Muscle of arm (tissue), 12 donors: Measurements from ENCODE around the gene CTNNBIP1. TPM values are rescaled to one million over a fixed set of nuclear protein-coding genes. Genes with fewer than 3 reads are reported as not detected.
A peak's percentile ranks its signal among the peaks of the same experiment; 100 is the strongest.

Source experiments
- DNase-seq: peaks from one replicate; pipeline ENCODE4 v3.0.0-alpha.2; 2013
- polyA plus RNA-seq, 12 donors: library from polyadenylated mRNA; unstranded; fragments of 120-200 nt; gene quantifications; one replicate each; pipeline ENCODE4 v1.2.1, GENCODE V29; 2013; ENCODE audit not compliant: insufficient read length in 12 of 12

CTNNBIP1 gene
- polyA plus RNA-seq, 12 donors: 48.0 to 601 (median 60.2) TPM

- no peak for DNase-seq
Measured at GRCh38 chr1:9882945-9883303, 27.1 kb downstream of the CTNNBIP1 start.

- DNase-seq: no peak
Measured at GRCh38 chr1:9882296-9882944, 27.6 kb downstream of the CTNNBIP1 start.

GRCh38 chr1:9881838-9882249 lies 28.2 kb downstream of the CTNNBIP1 start:
- DNase-seq: no peak

- DNase-seq: no peak
Measured at GRCh38 chr1:9878404-9878803, 31.7 kb downstream of the CTNNBIP1 start.

GRCh38 chr1:9877962-9878361 lies 32.1 kb downstream of the CTNNBIP1 start:
- no peak for DNase-seq

GRCh38 chr1:9875636-9876000 lies 34.5 kb downstream of the CTNNBIP1 start:
- no peak for DNase-seq

- peak; percentile 79 for DNase-seq
Measured at GRCh38 chr1:9874959-9875635, 35.0 kb downstream of the CTNNBIP1 start.

- DNase-seq: no peak
Measured at GRCh38 chr1:9874412-9874811, 35.7 kb downstream of the CTNNBIP1 start.

GRCh38 chr1:9873992-9874391 lies 36.1 kb downstream of the CTNNBIP1 start:
- DNase-seq: no peak

- no peak for DNase-seq
Measured at GRCh38 chr1:9873385-9873784, 36.7 kb downstream of the CTNNBIP1 start.

GRCh38 chr1:9872430-9873165 lies 37.5 kb downstream of the CTNNBIP1 start:
- DNase-seq: no peak

GRCh38 chr1:9871707-9872425 lies 38.2 kb downstream of the CTNNBIP1 start:
- no peak for DNase-seq

GRCh38 chr1:9871021-9871420 lies 39.0 kb downstream of the CTNNBIP1 start:
- no peak for DNase-seq

- DNase-seq: no peak
Measured at GRCh38 chr1:9870572-9870971, 39.5 kb downstream of the CTNNBIP1 start.

- no peak for DNase-seq
Measured at GRCh38 chr1:9869831-9870251, 40.2 kb downstream of the CTNNBIP1 start.

- no peak for DNase-seq
Measured at GRCh38 chr1:9868244-9868590, 41.9 kb downstream of the CTNNBIP1 start.

- DNase-seq: peak; percentile 82
Measured at GRCh38 chr1:9867408-9868243, 42.4 kb downstream of the CTNNBIP1 start.

- DNase-seq: no peak
Measured at GRCh38 chr1:9866836-9867235, 43.2 kb downstream of the CTNNBIP1 start.

GRCh38 chr1:9865724-9866123 lies 44.3 kb downstream of the CTNNBIP1 start:
- no peak for DNase-seq

- DNase-seq: no peak
Measured at GRCh38 chr1:9863371-9863770, 46.7 kb downstream of the CTNNBIP1 start.

- DNase-seq: no peak
Measured at GRCh38 chr1:9861360-9861759, 48.7 kb downstream of the CTNNBIP1 start.

GRCh38 chr1:9860887-9861286 lies 49.2 kb downstream of the CTNNBIP1 start:
- no peak for DNase-seq
